GM18873 (cell line): ENCODE results near the gene TMEM18.

Experiments
- ATAC-seq: cut with Tn5 transposase; IDR thresholded peaks from one replicate; pipeline ENCODE4 v1.9.1; 2021; ENCODE audit warnings: mild to moderate bottlenecking, moderate library complexity, moderate number of reproducible peaks; ENCODE audit not compliant: unreplicated experiment, low FRiP score

Gene TMEM18

GRCh38 chr2:636641-637405 lies 40.4 kb downstream of the TMEM18 start:
- no peak for ATAC-seq

GRCh38 chr2:635687-636621 lies 41.3 kb downstream of the TMEM18 start:
- no peak for ATAC-seq

GRCh38 chr2:634636-635388 lies 42.4 kb downstream of the TMEM18 start:
- ATAC-seq = no peak

GRCh38 chr2:634041-634440 lies 43.2 kb downstream of the TMEM18 start:
- ATAC-seq = no peak

- ATAC-seq = no peak
Observed at GRCh38 chr2:633371-633770, 43.8 kb downstream of the TMEM18 start.

- ATAC-seq = no peak
Observed at GRCh38 chr2:632471-632870, 44.7 kb downstream of the TMEM18 start.

- ATAC-seq = no peak
Observed at GRCh38 chr2:631741-632140, 45.5 kb downstream of the TMEM18 start.

- no peak for ATAC-seq
Observed at GRCh38 chr2:630451-631320, 46.5 kb downstream of the TMEM18 start.

GRCh38 chr2:629961-630360 lies 47.2 kb downstream of the TMEM18 start:
- ATAC-seq = no peak

- no peak for ATAC-seq
Observed at GRCh38 chr2:628651-629050, 48.6 kb downstream of the TMEM18 start.

- ATAC-seq = no peak
Observed at GRCh38 chr2:627926-628560, 49.2 kb downstream of the TMEM18 start.

- ATAC-seq = no peak
Observed at GRCh38 chr2:627340-627709, 49.9 kb downstream of the TMEM18 start.

- ATAC-seq = no peak
Observed at GRCh38 chr2:626491-627339, 50.5 kb downstream of the TMEM18 start.

- no peak for ATAC-seq
Observed at GRCh38 chr2:625415-626333, 51.5 kb downstream of the TMEM18 start.

GRCh38 chr2:624551-625347 lies 52.5 kb downstream of the TMEM18 start:
- no peak for ATAC-seq

- no peak for ATAC-seq
Observed at GRCh38 chr2:624096-624495, 53.1 kb downstream of the TMEM18 start.
